Measurements from ENCODE around the gene CDH12.
"Not testable (repeated sequence)": the region's sequence is repeated elsewhere in the genome, so short reads cannot be mapped to it uniquely, and the experiment has no call there.

CDH12 gene

GRCh38 chr5:22109315-22109714, 743.8 kb downstream of the CDH12 start:
- no peak for DNase-seq

GRCh38 chr5:22108545-22108944, 744.6 kb downstream of the CDH12 start:
- no peak for DNase-seq

GRCh38 chr5:22102823-22103359, 750.3 kb downstream of the CDH12 start:
- DNase-seq = no peak

GRCh38 chr5:22088517-22088916, 764.6 kb downstream of the CDH12 start:
- no peak for DNase-seq

- DNase-seq = no peak
Observed at GRCh38 chr5:22079566-22079965, 773.6 kb downstream of the CDH12 start.

GRCh38 chr5:22079002-22079401, 774.1 kb downstream of the CDH12 start:
- DNase-seq = no peak

- DNase-seq = no peak
Observed at GRCh38 chr5:22076586-22076985, 776.6 kb downstream of the CDH12 start.

- no peak for DNase-seq
Observed at GRCh38 chr5:22070186-22070728, 782.9 kb downstream of the CDH12 start.

- no peak for DNase-seq
Observed at GRCh38 chr5:22063717-22064116, 789.4 kb downstream of the CDH12 start.

- DNase-seq = no peak
Observed at GRCh38 chr5:22058620-22059019, 794.5 kb downstream of the CDH12 start.

- no peak for DNase-seq
Observed at GRCh38 chr5:22057012-22057411, 796.1 kb downstream of the CDH12 start.

- DNase-seq = no peak
Observed at GRCh38 chr5:22056601-22057000, 796.5 kb downstream of the CDH12 start.

GRCh38 chr5:22053195-22053594, 799.9 kb downstream of the CDH12 start:
- no peak for DNase-seq

- no peak for DNase-seq
Observed at GRCh38 chr5:22051881-22052280, 801.3 kb downstream of the CDH12 start.

GRCh38 chr5:22050931-22051330, 802.2 kb downstream of the CDH12 start:
- no peak for DNase-seq

- DNase-seq = no peak
Observed at GRCh38 chr5:22044229-22044628, 808.9 kb downstream of the CDH12 start.

GRCh38 chr5:22036061-22036460, 817.1 kb downstream of the CDH12 start:
- DNase-seq = no peak

GRCh38 chr5:22033066-22033465, 820.1 kb downstream of the CDH12 start:
- no peak for DNase-seq

GRCh38 chr5:22023784-22024183, 829.4 kb downstream of the CDH12 start:
- DNase-seq = no peak

GRCh38 chr5:22012893-22013292, 840.3 kb downstream of the CDH12 start:
- not testable (repeated sequence) for DNase-seq

GRCh38 chr5:22010808-22011207, 842.3 kb downstream of the CDH12 start:
- DNase-seq = not testable (repeated sequence)

GRCh38 chr5:22001097-22001496, 852.0 kb downstream of the CDH12 start:
- DNase-seq = not testable (repeated sequence)

- DNase-seq = not testable (repeated sequence)
Observed at GRCh38 chr5:21985799-21986198, 867.3 kb downstream of the CDH12 start.

- DNase-seq = not testable (repeated sequence)
Observed at GRCh38 chr5:21951571-21951970, 901.6 kb downstream of the CDH12 start.

GRCh38 chr5:21931116-21931515, 922.0 kb downstream of the CDH12 start:
- DNase-seq = no peak

Data from CD4-positive, alpha-beta T cell treated with Interleukin-21 for 1 hour (primary cell).